Endothelial cell (in vitro differentiated cells): ENCODE results near the gene ARSA. TPM values are rescaled to one million over a fixed set of nuclear protein-coding genes. Genes with fewer than 3 reads are reported as not detected.

Experiments
- DNase-seq: peaks from one replicate; pipeline ENCODE4 v3.0.0; 2021; ENCODE audit warnings: low spot score
- H3K27ac Mint-ChIP-seq: one replicate; pipeline ENCODE4 v1.8.0; 2021; ENCODE audit warnings: mixed read lengths, inconsistent platforms; ENCODE audit not compliant: unreplicated experiment
- H3K27me3 Mint-ChIP-seq: one replicate; pipeline ENCODE4 v1.8.0; 2021; ENCODE audit warnings: mild to moderate bottlenecking, moderate library complexity, mixed read lengths, inconsistent platforms; ENCODE audit not compliant: unreplicated experiment
- H3K36me3 Mint-ChIP-seq: one replicate; pipeline ENCODE4 v1.8.0; 2021; ENCODE audit warnings: mild to moderate bottlenecking, low read depth, mixed read lengths, inconsistent platforms; ENCODE audit not compliant: unreplicated experiment
- H3K4me1 Mint-ChIP-seq: one replicate; pipeline ENCODE4 v1.8.0; 2021; ENCODE audit warnings: mild to moderate bottlenecking, mixed read lengths, inconsistent platforms; ENCODE audit not compliant: unreplicated experiment
- H3K4me3 Mint-ChIP-seq: one replicate; pipeline ENCODE4 v1.8.0; 2021; ENCODE audit warnings: mild to moderate bottlenecking, mixed read lengths, inconsistent platforms; ENCODE audit not compliant: unreplicated experiment
- H3K9me3 Mint-ChIP-seq: one replicate; pipeline ENCODE4 v1.8.0; 2021; ENCODE audit warnings: mixed read lengths, inconsistent platforms; ENCODE audit not compliant: unreplicated experiment
- CTCF ChIP-seq: fragments of 200-600 bp; sonication (generic); IDR thresholded peaks from one replicate; pipeline ENCODE4 v1.5.0; 2021; ENCODE audit warnings: antibody characterized with exemption; ENCODE audit not compliant: unreplicated experiment
- total RNA-seq: library from RNA; stranded (reverse); fragmentation: NEBNext Ultra II Directional; extraction: Animal tissue kit (Norgen Biotek cat#: 25700); gene quantifications from one replicate; pipeline ENCODE4 v1.2.1, GENCODE V29; 2021; ENCODE audit not compliant: unreplicated experiment

The ARSA gene
- total RNA-seq, 1 donor from 2014 or later: 59.6 TPM

GRCh38 chr22:50575426-50575941 lies 52.5 kb downstream of the ARSA start:
- H3K27ac Mint-ChIP-seq: no peak overlapping the region
- TF ChIP-seq CTCF: no peak
- H3K4me1 Mint-ChIP-seq: no peaks in the 10 kb centered on the region
- H3K4me3 Mint-ChIP-seq: no peak overlapping the region
- no peaks in the 10 kb centered on the region for H3K9me3 Mint-ChIP-seq
- peaks cover 21% of the 10 kb centered on the region for H3K36me3 Mint-ChIP-seq
- H3K27me3 Mint-ChIP-seq: peaks cover 9% of the 10 kb centered on the region
- DNase-seq: no peak

Other genes with a start within 250 kb of the ARSA start
- 76.7 TPM for gene SBF1, start 153.1 kb downstream of the ARSA start, total RNA-seq
- gene ADM2, start 146.6 kb downstream of the ARSA start, total RNA-seq: 0.36 TPM
- not detected for gene MIOX, start 141.3 kb downstream of the ARSA start, total RNA-seq
- 88.2 TPM for gene LMF2, start 120.5 kb downstream of the ARSA start, total RNA-seq
- gene NCAPH2, start 119.9 kb downstream of the ARSA start, total RNA-seq: 40.9 TPM
- 1.1 TPM for gene SCO2, start 102.6 kb downstream of the ARSA start, total RNA-seq
- 6.3 TPM for gene TYMP, start 98.1 kb downstream of the ARSA start, total RNA-seq
- gene KLHDC7B, start 82.3 kb downstream of the ARSA start, total RNA-seq: not detected
- gene SYCE3, start 65.2 kb downstream of the ARSA start, total RNA-seq: not detected
- gene CPT1B, start 49.7 kb downstream of the ARSA start, total RNA-seq: 89.0 TPM
- 94.6 TPM for gene CHKB, start 45.3 kb downstream of the ARSA start, total RNA-seq
- gene MAPK8IP2, start 27.4 kb downstream of the ARSA start, total RNA-seq: 0.69 TPM
- 223 TPM for gene SHANK3, start 44.7 kb upstream of the ARSA start, total RNA-seq
- 2.8 TPM for gene ACR, start 110.1 kb upstream of the ARSA start, total RNA-seq
- 31.1 TPM for gene RABL2B, start 155.5 kb upstream of the ARSA start, total RNA-seq